Left ventricle myocardium inferior (tissue), 1 donor: ENCODE results near the gene PAPOLA. TPM values are rescaled to one million over a fixed set of nuclear protein-coding genes. Genes with fewer than 3 reads are reported as not detected.

Experiments used
- DNase-seq: peaks from one replicate; pipeline ENCODE4 v3.0.0-alpha.2; 2020
- H3K27ac ChIP-seq: fragments of 200-600 bp; replicated peaks from 2 replicates; pipeline ENCODE4 v1.8.0; 2021
- H3K27me3 ChIP-seq: fragments of 200-600 bp; 2 replicates; pipeline ENCODE4 v1.8.0; 2021; ENCODE audit warnings: low read depth
- H3K36me3 ChIP-seq: fragments of 200-600 bp; 2 replicates; pipeline ENCODE4 v1.8.0; 2021
- H3K4me1 ChIP-seq: fragments of 200-600 bp; 2 replicates; pipeline ENCODE4 v1.8.0; 2021
- H3K4me3 ChIP-seq: fragments of 200-600 bp; 2 replicates; pipeline ENCODE4 v1.8.0; 2021; ENCODE audit warnings: mild to moderate bottlenecking, moderate library complexity
- H3K9me3 ChIP-seq: fragments of 200-600 bp; replicated peaks from 2 replicates; pipeline ENCODE4 v1.8.0; 2021
- intact Hi-C: fragments of 100-400 bp; cut with micrococcal nuclease; formaldehyde crosslinking; loops from one replicate; pipeline ENCODE4 v1.11.0; 2022
- total RNA-seq: library from RNA; stranded (reverse); fragmentation: NEBNext Ultra II Directional; extraction: Animal tissue kit (Norgen Biotek cat#: 25700); gene quantifications from one replicate; pipeline ENCODE4 v1.2.1, GENCODE V29; 2021
- TF ChIP-seq, protein P1 (sequence below): fragments of 200-600 bp; IDR thresholded peaks from 2 replicates; pipeline ENCODE4 v1.8.0; 2021; ENCODE audit warnings: antibody characterized with exemption, mild to moderate bottlenecking, borderline replicate concordance
- donor health status: DM: no; HTN: yes; CAD: no; lungs with severe emphysema.

PAPOLA gene
- total RNA-seq, 1 donor from 2014 or later: 136 TPM

GRCh38 chr14:96564389-96564788 lies 62.2 kb downstream of the PAPOLA start:
- intact Hi-C loops: no loop called here
- TF ChIP-seq, protein P1, sequence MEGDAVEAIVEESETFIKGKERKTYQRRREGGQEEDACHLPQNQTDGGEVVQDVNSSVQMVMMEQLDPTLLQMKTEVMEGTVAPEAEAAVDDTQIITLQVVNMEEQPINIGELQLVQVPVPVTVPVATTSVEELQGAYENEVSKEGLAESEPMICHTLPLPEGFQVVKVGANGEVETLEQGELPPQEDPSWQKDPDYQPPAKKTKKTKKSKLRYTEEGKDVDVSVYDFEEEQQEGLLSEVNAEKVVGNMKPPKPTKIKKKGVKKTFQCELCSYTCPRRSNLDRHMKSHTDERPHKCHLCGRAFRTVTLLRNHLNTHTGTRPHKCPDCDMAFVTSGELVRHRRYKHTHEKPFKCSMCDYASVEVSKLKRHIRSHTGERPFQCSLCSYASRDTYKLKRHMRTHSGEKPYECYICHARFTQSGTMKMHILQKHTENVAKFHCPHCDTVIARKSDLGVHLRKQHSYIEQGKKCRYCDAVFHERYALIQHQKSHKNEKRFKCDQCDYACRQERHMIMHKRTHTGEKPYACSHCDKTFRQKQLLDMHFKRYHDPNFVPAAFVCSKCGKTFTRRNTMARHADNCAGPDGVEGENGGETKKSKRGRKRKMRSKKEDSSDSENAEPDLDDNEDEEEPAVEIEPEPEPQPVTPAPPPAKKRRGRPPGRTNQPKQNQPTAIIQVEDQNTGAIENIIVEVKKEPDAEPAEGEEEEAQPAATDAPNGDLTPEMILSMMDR: no peak
- H3K36me3 ChIP-seq: peaks cover 69% of the 10 kb centered on the region

DNA sequence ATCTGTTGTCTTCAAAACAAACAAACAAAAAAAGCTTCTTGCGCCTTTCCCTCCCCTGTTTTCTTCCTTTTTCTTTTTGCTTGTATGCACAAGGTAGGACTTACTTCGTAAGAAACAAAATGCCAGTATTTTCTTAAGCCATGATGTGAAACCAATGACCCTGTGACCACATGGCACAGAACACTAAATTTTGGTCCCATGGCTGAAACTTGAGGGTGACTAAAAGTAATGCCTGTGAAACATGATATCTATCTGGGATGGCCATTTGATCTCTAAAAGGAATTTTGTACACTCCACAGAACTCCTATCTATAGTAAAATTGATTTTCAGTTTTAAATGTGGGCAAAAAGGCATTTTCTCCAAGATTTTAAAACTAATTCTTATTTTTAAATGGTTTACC lies 63.6 kb downstream of the PAPOLA start:
- Histone ChIP-seq H3K4me1 (no peaks in the 10 kb centered on the region), H3K4me3 (no peak overlapping the region), H3K27ac (no peak overlapping the region), H3K36me3 (peaks cover 64% of the 10 kb centered on the region), H3K9me3 (no peaks in the 10 kb centered on the region), H3K27me3 (no peaks in the 10 kb centered on the region)
- no peak for DNase-seq
- intact Hi-C loops: no loop called here
- TF ChIP-seq, protein P1: no peak

More at GRCh38 chr14:96564389-96564788, 62.2 kb downstream of the PAPOLA start:
- no peaks in the 10 kb centered on the region for H3K9me3 ChIP-seq
- DNase-seq: no peak
- H3K4me3 ChIP-seq: no peak overlapping the region
- H3K27ac ChIP-seq: no peak overlapping the region
- no peaks in the 10 kb centered on the region for H3K4me1 ChIP-seq
- no peaks in the 10 kb centered on the region for H3K27me3 ChIP-seq

DNA sequence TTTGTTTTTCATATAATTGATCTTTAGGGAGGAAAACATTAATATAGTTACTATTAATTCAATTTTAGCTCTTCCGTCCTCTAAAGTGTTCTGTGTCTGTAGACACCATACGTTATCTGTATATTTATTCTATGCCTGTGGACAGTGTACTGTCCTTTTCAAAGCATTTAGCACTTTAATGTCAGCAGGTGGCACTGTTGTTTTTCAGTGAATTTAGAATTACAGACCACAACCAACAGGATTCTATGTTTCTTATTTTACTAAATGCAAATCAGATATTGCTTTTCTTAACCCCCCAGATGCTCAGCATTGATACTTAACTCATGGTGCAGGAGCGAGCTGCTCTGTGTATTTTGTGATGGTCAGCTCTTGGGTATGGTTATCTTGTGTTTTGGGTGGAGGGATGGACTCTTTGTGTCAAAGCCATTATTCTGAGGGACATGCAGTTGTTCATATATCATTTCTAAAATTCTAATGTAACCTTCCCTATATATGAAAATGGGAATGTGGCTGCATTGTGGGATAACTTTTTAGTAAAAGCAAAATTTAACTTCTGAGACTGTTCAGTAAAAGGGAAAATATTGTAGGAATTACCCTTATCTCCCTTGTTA lies 65.2 kb downstream of the PAPOLA start:
- H3K4me1 ChIP-seq: no peaks in the 10 kb centered on the region
- no peak overlapping the region for H3K4me3 ChIP-seq
- no peak for DNase-seq
- H3K9me3 ChIP-seq: no peaks in the 10 kb centered on the region
- peaks cover 50% of the 10 kb centered on the region for H3K36me3 ChIP-seq
- TF ChIP-seq, protein P1: peak; percentile 56
- H3K27me3 ChIP-seq: no peaks in the 10 kb centered on the region
- H3K27ac ChIP-seq: no peak overlapping the region
- intact Hi-C loops: no loop called here

DNA sequence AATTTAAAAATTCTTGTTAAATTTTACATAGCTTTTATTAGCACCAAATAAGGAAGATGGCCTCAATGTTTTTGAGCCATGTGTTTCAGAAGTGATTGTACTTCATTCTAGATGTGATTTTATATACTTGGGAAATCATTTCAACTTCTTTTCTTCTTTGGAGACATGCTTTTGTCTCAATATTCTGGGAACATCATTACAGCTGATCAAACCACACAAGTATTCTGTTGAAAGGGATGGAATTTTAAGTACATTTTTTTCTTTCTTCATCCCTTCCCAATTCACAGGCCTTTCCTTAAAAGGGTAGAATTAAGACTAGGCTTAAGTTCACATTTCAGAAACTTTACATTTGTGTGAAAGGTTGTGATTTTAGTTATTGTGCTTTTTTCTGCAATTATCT lies 66.4 kb downstream of the PAPOLA start:
- Histone ChIP-seq H3K4me1 (no peaks in the 10 kb centered on the region), H3K9me3 (no peaks in the 10 kb centered on the region), H3K36me3 (peaks cover 50% of the 10 kb centered on the region), H3K27me3 (no peaks in the 10 kb centered on the region), H3K27ac (no peak overlapping the region), H3K4me3 (no peak overlapping the region)
- TF ChIP-seq, protein P1: no peak
- intact Hi-C loops: no loop called here
- no peak for DNase-seq

- DNase-seq: no peak
- Histone ChIP-seq H3K27me3 (no peaks in the 10 kb centered on the region), H3K9me3 (no peaks in the 10 kb centered on the region), H3K4me1 (peaks cover 20% of the 10 kb centered on the region), H3K27ac (no peak overlapping the region), H3K4me3 (no peak overlapping the region), H3K36me3 (peaks cover 32% of the 10 kb centered on the region)
- TF ChIP-seq, protein P1: no peak
- intact Hi-C loops: no loop called here
These were observed 69.1 kb downstream of the PAPOLA start for GRCh38 chr14:96571311-96571710.
